Neural cell (in vitro differentiated cells): ENCODE results near the gene CCDC112. TPM values are rescaled to one million over a fixed set of nuclear protein-coding genes. Genes with fewer than 3 reads are reported as not detected.

Experiments
- H2AFZ ChIP-seq: fragments of 200-600, 300-800 bp; sonication (generic), shearing (Covaris generic); 2 replicates; pipeline ENCODE4 v1.6.0; 2014; ENCODE audit warnings: low read depth, mild to moderate bottlenecking, antibody characterized with exemption, low read length, moderate library complexity
- H3F3A ChIP-seq: fragments of 200-600 bp; shearing (Covaris generic); 2 replicates; pipeline ENCODE4 v1.6.1; 2016; ENCODE audit warnings: mild to moderate bottlenecking, moderate library complexity, mixed read lengths, antibody characterized with exemption, low read length; ENCODE audit not compliant: insufficient read depth, poor library complexity, severe bottlenecking
- H3K27ac ChIP-seq: fragments of 200-600, 300-800 bp; sonication (generic), shearing (Covaris generic); 2 replicates; pipeline ENCODE4 v1.5.1; 2014; ENCODE audit warnings: mild to moderate bottlenecking, low read length, moderate library complexity
- H3K27me3 ChIP-seq: fragments of 300-800, 200-600 bp; sonication (generic), shearing (Covaris generic); 2 replicates; pipeline ENCODE4 v1.6.0; 2014; ENCODE audit warnings: mild to moderate bottlenecking, low read depth, low read length, moderate library complexity; ENCODE audit not compliant: insufficient read depth
- H3K36me3 ChIP-seq: fragments of 300-800, 200-600 bp; sonication (generic), shearing (Covaris generic); 2 replicates; pipeline ENCODE4 v1.5.1; 2014; ENCODE audit warnings: mild to moderate bottlenecking, antibody characterized with exemption, low read length, moderate library complexity; ENCODE audit not compliant: insufficient read depth
- H3K4me2 ChIP-seq: fragments of 300-800, 200-600 bp; sonication (generic), shearing (Covaris generic); 2 replicates; pipeline ENCODE4 v1.6.0; 2014; ENCODE audit warnings: mild to moderate bottlenecking, low read length
- H3K4me3 ChIP-seq: fragments of 300-800, 200-600 bp; sonication (generic), shearing (Covaris generic); 2 replicates; pipeline ENCODE4 v1.5.1; 2014; ENCODE audit warnings: mild to moderate bottlenecking, low read length, moderate library complexity
- H3K79me2 ChIP-seq: fragments of 200-600 bp; shearing (Covaris generic); replicated peaks from 2 replicates; pipeline ENCODE4 v1.6.0; 2014; ENCODE audit warnings: mild to moderate bottlenecking, low read length, moderate library complexity; ENCODE audit not compliant: insufficient read depth
- H3K9ac ChIP-seq: fragments of 300-800, 200-600 bp; sonication (generic), shearing (Covaris generic); 2 replicates; pipeline ENCODE4 v1.6.1; 2016; ENCODE audit warnings: mild to moderate bottlenecking, low read length, mixed read lengths
- H3K9me2 ChIP-seq: fragments of 200-600 bp; shearing (Covaris generic); 2 replicates; pipeline ENCODE4 v1.6.1; 2016; ENCODE audit warnings: mild to moderate bottlenecking, low read length, mixed read lengths; ENCODE audit not compliant: insufficient read depth
- H3K9me3 ChIP-seq: fragments of 200-600, 300-800 bp; sonication (generic), shearing (Covaris generic); 2 replicates; pipeline ENCODE4 v1.6.1; 2016; ENCODE audit warnings: mild to moderate bottlenecking, mixed run types, low read length, moderate library complexity, mixed read lengths
- H4K20me1 ChIP-seq: fragments of 200-600 bp; shearing (Covaris generic); 2 replicates; pipeline ENCODE4 v1.6.1; 2016; ENCODE audit warnings: mild to moderate bottlenecking, mixed run types; ENCODE audit not compliant: insufficient read depth
- EP300 ChIP-seq: fragments of 450-650 bp; conservative IDR thresholded peaks from 2 replicates; pipeline ENCODE4 v1.6.1; 2014; ENCODE audit warnings: antibody characterized with exemption, mild to moderate bottlenecking, moderate library complexity; ENCODE audit not compliant: poor library complexity, severe bottlenecking
- EZH2 ChIP-seq: fragments of 200-600, 300-800 bp; shearing (Covaris generic), sonication (generic); IDR thresholded peaks from 2 replicates; pipeline ENCODE4 v1.6.1; 2014; ENCODE audit warnings: antibody characterized with exemption, low read length, borderline replicate concordance, mild to moderate bottlenecking; ENCODE audit not compliant: insufficient read depth, poor library complexity, severe bottlenecking
- MXI1 ChIP-seq: fragments of 450-650 bp; conservative IDR thresholded peaks from 2 replicates; pipeline ENCODE4 v1.6.1; 2014; ENCODE audit warnings: antibody characterized with exemption, mild to moderate bottlenecking; ENCODE audit not compliant: poor library complexity, severe bottlenecking
- POLR2AphosphoS5 ChIP-seq: IDR thresholded peaks from 2 replicates; pipeline ENCODE4 v1.6.1; 2012
- RAD21 ChIP-seq: fragments of 450-650 bp; conservative IDR thresholded peaks from 2 replicates; pipeline ENCODE4 v1.6.1; 2014; ENCODE audit warnings: antibody characterized with exemption, mild to moderate bottlenecking, moderate library complexity
- SMC3 ChIP-seq: fragments of 450-650 bp; conservative IDR thresholded peaks from 2 replicates; pipeline ENCODE4 v1.6.1; 2014; ENCODE audit warnings: antibody characterized with exemption, mild to moderate bottlenecking, moderate library complexity; ENCODE audit not compliant: poor library complexity
- TAF1 ChIP-seq: IDR thresholded peaks from 2 replicates; pipeline ENCODE4 v1.6.1; 2012; ENCODE audit warnings: low read depth
- polyA plus RNA-seq: library from polyadenylated mRNA; depleted of rRNA; stranded (reverse); fragments of >200 nt; gene quantifications from 2 replicates; pipeline ENCODE4 v1.2.3, GENCODE V29; 2014
- TF ChIP-seq, protein P1 (sequence below): IDR thresholded peaks from 2 replicates; pipeline ENCODE4 v1.6.1; 2012; ENCODE audit warnings: borderline replicate concordance
- TF ChIP-seq, protein P2 (sequence below): fragments of 450-650 bp; IDR thresholded peaks from 2 replicates; pipeline ENCODE4 v1.5.1; 2014; ENCODE audit warnings: antibody characterized with exemption, mild to moderate bottlenecking, moderate library complexity; ENCODE audit not compliant: poor library complexity, severe bottlenecking

CCDC112 gene
- polyA plus RNA-seq, 1 donor from 2014 or later: 76.7 TPM

DNA sequence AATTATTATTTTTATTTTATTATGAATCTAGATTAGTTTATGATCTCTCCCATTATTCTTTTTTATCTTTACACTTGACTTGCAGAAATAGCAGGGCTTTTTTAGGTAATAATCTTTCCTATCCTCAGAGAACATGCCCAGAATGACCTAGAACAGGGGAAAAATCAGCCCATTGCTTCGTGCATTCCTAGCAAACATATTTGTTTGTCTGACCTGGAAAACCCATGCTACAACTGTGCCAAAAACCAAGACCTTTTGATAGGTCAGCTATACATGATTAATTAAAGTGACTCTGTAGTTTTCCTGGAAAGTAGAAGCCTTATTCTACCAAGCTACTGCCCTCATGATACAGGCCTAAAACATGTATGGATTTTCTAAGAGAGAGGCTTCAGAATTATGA, 24.1 kb upstream of the CCDC112 start:
- Histone ChIP-seq H3K9me2 (no peaks in the 10 kb centered on the region), H3K4me3 (no peak overlapping the region), H3K4me2 (no peak overlapping the region), H3K36me3 (no peaks in the 10 kb centered on the region), H3K9ac (no peak overlapping the region), H2AFZ (no peak overlapping the region), H3K79me2 (no peaks in the 10 kb centered on the region), H3K27me3 (no peaks in the 10 kb centered on the region), H3K9me3 (peaks cover 5% of the 10 kb centered on the region), H4K20me1 (no peaks in the 10 kb centered on the region), H3F3A (no peaks in the 10 kb centered on the region), H3K27ac (no peak overlapping the region)
- no peak for TF ChIP-seq MXI1
- TF ChIP-seq EZH2: no peak
- no peak for TF ChIP-seq POLR2AphosphoS5
- TF ChIP-seq, protein P1, sequence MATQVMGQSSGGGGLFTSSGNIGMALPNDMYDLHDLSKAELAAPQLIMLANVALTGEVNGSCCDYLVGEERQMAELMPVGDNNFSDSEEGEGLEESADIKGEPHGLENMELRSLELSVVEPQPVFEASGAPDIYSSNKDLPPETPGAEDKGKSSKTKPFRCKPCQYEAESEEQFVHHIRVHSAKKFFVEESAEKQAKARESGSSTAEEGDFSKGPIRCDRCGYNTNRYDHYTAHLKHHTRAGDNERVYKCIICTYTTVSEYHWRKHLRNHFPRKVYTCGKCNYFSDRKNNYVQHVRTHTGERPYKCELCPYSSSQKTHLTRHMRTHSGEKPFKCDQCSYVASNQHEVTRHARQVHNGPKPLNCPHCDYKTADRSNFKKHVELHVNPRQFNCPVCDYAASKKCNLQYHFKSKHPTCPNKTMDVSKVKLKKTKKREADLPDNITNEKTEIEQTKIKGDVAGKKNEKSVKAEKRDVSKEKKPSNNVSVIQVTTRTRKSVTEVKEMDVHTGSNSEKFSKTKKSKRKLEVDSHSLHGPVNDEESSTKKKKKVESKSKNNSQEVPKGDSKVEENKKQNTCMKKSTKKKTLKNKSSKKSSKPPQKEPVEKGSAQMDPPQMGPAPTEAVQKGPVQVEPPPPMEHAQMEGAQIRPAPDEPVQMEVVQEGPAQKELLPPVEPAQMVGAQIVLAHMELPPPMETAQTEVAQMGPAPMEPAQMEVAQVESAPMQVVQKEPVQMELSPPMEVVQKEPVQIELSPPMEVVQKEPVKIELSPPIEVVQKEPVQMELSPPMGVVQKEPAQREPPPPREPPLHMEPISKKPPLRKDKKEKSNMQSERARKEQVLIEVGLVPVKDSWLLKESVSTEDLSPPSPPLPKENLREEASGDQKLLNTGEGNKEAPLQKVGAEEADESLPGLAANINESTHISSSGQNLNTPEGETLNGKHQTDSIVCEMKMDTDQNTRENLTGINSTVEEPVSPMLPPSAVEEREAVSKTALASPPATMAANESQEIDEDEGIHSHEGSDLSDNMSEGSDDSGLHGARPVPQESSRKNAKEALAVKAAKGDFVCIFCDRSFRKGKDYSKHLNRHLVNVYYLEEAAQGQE: no peak
- TF ChIP-seq, protein P2, sequence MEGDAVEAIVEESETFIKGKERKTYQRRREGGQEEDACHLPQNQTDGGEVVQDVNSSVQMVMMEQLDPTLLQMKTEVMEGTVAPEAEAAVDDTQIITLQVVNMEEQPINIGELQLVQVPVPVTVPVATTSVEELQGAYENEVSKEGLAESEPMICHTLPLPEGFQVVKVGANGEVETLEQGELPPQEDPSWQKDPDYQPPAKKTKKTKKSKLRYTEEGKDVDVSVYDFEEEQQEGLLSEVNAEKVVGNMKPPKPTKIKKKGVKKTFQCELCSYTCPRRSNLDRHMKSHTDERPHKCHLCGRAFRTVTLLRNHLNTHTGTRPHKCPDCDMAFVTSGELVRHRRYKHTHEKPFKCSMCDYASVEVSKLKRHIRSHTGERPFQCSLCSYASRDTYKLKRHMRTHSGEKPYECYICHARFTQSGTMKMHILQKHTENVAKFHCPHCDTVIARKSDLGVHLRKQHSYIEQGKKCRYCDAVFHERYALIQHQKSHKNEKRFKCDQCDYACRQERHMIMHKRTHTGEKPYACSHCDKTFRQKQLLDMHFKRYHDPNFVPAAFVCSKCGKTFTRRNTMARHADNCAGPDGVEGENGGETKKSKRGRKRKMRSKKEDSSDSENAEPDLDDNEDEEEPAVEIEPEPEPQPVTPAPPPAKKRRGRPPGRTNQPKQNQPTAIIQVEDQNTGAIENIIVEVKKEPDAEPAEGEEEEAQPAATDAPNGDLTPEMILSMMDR: no peak
- TF ChIP-seq EP300: no peak
- no peak for TF ChIP-seq SMC3
- TF ChIP-seq TAF1: no peak
- no peak for TF ChIP-seq RAD21

- no peaks in the 10 kb centered on the region for H3K36me3 ChIP-seq
- no peaks in the 10 kb centered on the region for H3K27me3 ChIP-seq
- peaks cover 5% of the 10 kb centered on the region for H3K9me3 ChIP-seq
- no peaks in the 10 kb centered on the region for H3K9me2 ChIP-seq
- H3F3A ChIP-seq: no peaks in the 10 kb centered on the region
- no peak overlapping the region for H3K4me2 ChIP-seq
- no peaks in the 10 kb centered on the region for H4K20me1 ChIP-seq
- H3K79me2 ChIP-seq: no peaks in the 10 kb centered on the region
- H3K9ac ChIP-seq: no peak overlapping the region
- TF ChIP-seq, protein P2: no peak
- TF ChIP-seq MXI1 (no peak), EP300 (no peak), POLR2AphosphoS5 (no peak), RAD21 (no peak), TAF1 (no peak), SMC3 (no peak), EZH2 (no peak)
- TF ChIP-seq, protein P1: no peak
- H2AFZ ChIP-seq: no peak overlapping the region
- H3K4me3 ChIP-seq: no peak overlapping the region
- no peak overlapping the region for H3K27ac ChIP-seq
Observed at GRCh38 chr5:115320006-115320405, 23.6 kb upstream of the CCDC112 start.
